CD4-positive, alpha-beta T cell treated with Interleukin-15 for 1 hour (primary cell): ENCODE measurements around the gene DISC1.
"Not testable (repeated sequence)": the region's sequence is repeated elsewhere in the genome, so short reads cannot be mapped to it uniquely, and the experiment has no call there.

ENCODE experiments used
- DNase-seq: peaks from one replicate; pipeline ENCODE4 v3.0.0-alpha.2; 2020

Gene DISC1

DNA sequence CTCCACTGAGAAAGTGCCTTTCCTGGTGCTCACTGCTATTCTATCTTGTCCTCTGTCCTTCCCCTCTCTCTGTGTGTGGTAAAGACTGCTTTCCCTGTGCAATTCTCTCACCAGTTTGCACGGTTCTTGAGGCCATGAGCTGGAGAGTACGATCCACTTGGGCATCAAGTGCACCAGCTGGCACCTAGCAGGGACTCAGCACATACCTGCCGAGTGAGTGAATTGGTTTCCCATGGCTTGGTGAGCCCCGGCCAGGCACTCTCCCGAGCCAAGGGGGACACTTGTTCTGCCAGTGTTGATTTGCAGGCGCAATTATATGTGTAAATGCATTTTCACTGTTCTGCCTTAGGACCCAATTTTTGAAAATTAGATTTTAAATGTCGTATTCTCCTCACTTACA is 313.5 kb downstream of the DISC1 start:
- no peak for DNase-seq

DNA sequence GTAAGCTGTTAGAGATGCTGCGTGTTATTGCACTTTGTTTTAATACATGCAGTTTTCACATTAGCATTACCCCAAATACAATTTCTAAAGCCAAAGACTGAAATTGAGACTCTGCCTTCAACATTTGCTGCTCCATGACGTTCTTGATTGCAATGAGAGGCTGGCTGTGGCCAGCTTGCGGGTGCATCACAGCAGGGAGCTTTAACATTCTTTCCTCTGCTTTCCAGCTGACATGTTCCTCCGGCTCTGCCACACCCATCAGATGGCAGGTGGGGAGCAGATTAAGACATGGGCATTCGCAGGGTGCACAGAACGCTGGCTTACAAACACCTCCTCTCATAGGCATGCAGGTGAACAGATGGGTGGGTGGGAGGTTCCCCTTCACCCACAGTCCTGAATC is 314.1 kb downstream of the DISC1 start:
- no peak for DNase-seq

DNA sequence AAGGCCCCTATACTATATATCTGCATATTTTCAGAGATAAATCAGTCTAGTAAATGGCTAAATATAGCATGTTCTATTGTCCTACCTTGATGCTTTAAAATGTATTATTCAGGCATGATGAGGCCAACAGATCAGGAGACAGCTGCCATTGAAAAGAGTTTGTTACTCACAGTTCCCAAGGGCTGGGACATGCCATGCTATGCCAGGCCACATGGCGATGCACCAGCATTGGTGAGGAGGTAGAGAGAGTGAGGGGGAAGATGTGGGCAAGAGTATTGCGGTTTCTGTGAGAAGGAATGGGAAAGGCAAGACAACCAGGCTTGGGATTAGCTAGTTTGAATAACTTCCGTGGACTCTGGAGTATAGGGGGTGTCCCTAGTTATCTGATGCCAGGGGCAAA is 316.5 kb downstream of the DISC1 start:
- no peak for DNase-seq

DNA sequence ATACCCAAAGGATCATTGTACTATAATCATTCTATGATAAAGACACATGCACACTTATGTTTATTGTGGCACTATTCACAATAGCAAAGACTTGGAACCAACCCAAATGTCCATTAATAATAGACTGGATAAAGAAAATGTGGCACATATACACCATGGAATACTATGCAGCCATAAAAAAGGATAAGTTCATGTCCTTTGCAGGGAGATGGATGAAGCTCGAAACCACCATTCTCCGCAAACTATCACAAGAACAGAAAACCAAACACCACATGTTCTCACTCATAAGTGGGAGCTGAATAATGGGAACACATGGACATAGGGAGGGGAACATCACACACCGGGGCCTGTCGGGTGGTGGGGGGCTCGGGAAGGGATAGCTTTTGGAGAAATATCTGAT is 321.5 kb downstream of the DISC1 start:
- not testable (repeated sequence) for DNase-seq

- DNase-seq: no peak
These were observed 322.9 kb downstream of the DISC1 start for GRCh38 chr1:231949277-231950091.

DNA sequence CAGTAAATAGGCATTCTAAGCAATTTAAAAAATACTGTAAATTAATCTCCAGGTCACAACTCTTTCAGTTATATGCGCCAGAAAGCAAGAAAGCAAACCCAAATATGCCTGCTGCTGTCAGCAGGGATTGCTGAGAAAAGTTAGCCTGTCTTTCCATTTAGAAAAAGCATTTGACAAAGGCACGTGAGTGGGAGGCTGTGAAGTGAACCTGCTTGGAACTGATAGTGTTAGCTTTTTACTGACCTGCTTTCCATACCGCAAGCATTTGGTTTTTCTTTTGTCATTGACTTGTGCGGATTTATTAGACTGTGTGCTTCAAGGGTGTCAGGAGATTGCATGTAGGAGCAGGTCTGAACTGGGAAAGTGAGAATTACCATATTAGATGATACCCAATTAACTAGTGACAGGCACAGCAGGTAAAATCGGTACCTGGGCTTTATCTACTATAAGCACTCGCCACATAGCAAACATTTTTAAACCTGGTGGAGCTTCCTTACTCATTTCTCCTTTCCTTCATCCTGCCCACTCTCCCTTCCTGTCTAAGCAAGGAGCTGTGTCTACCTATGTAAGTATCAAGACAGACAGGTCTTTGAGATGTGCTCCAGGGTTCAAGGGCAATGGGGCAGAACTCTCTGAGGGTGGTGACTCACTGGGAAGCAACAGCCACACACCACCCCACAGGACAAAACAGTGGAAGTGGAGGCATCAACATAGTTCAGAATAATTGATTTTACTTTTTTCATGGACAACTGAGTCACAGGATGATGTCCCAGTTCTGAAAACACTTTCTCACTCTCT is 323.9 kb downstream of the DISC1 start:
- DNase-seq: no peak

GRCh38 chr1:231951374-231951773 is 324.8 kb downstream of the DISC1 start:
- no peak for DNase-seq

GRCh38 chr1:231952154-231952553 is 325.6 kb downstream of the DISC1 start:
- DNase-seq: no peak

DNA sequence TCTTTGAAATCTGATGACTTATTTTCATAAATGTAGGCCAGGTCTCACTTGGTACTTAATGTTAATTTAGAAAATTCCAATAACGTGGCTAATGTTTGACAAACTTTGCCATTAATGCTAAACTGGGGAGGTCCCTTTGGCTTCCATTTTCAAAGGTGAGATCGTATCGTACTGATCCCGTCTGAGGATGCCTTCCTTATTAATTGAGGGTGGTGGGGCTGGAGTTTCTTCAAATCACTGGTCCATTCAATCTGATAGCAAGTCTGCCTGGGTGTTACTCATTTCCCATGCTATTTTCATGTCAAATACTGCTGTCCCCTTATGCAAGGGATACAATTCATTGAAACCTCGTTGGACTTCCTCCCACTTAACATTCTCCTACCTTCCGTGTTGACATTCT is 327.1 kb downstream of the DISC1 start:
- DNase-seq: no peak

DNA sequence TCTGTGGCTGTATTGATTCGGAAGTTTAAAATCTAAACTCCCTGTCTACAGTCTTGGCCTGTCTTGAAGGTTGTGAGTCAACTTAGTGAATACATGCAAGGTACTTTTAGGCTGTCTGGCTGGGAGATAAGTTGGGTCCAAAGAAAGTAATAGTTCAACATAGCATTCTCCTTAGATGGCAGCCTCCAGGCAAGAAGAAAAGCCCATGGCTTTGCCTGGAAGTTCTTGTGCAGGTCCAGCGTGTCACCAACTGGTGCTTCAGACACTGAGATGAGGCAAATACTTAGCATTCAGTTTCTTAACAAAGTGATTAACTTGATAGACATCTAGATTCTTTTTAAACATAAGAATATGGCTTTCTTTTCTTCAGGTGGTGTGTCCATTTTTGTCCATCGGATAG is 328.2 kb downstream of the DISC1 start:
- no peak for DNase-seq

DNA sequence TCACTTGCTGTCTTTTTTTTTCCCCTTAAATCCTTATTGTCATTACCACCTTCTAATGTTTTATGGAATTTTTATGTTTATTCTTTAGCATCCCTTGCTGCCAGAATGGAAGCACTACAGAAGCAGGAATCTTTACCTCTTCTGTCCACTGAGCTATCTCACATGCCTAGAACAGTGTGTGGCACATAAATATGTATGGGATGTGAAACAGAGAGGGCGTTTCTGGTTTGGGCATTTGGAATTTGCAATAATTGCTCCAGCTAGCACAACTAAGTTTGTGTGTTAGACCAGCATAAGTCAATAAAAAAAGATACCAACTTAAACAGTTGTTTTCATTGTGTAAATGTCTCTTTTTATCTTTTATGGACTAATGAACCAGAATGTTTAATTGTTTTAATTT is 330.8 kb downstream of the DISC1 start:
- no peak for DNase-seq

GRCh38 chr1:231958448-231958847 is 331.9 kb downstream of the DISC1 start:
- no peak for DNase-seq

DNA sequence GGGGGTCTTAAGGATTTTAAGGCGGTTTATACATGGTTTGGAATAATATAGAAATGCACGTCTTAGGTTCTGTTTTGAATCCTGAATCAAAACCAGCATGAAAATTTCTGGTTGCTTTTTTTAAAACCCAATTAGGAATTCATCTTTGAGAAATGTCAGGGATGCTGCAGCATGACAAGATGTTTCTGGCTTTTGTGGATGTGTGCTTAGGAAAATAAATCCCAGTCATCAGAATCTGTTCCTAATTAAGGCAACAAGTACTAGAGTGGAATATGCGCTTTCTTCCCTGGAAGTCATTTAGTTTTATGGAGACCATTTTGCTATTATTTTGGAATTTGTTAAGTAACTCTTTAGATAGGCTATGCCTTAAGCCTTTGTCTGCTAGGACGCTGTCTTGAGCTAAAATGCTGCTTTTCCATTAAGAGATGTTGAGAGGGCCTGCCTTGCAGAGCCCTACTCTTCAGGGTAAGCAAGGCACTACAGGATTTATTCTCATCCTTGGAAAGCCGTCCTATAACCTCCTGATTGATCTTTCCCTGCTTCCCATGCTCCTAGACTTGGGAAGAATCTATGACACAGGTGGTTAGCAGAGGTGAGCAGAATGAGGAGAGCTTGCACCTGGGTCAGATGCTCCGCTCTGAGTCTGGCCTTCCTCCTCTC is 332.8 kb downstream of the DISC1 start:
- DNase-seq: no peak

DNA sequence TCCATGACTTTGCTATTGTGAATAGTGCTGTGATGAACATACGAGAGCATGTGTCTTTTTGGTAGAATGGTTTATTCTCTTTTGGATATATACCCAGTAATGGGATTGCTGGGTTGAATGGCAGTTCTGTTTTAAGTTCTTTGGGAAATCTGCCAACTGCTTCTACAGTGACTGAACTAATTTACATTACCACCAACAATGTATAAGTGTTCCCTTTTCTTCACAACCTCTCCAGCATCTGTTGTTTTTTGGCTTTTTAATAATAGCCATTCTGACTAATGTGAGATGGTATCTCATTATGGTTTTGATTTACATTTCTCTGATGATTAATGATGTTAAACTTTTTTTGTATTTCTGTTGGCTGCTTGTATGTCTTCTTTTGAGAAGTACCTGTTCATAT is 335.2 kb downstream of the DISC1 start:
- DNase-seq: not testable (repeated sequence)

DNA sequence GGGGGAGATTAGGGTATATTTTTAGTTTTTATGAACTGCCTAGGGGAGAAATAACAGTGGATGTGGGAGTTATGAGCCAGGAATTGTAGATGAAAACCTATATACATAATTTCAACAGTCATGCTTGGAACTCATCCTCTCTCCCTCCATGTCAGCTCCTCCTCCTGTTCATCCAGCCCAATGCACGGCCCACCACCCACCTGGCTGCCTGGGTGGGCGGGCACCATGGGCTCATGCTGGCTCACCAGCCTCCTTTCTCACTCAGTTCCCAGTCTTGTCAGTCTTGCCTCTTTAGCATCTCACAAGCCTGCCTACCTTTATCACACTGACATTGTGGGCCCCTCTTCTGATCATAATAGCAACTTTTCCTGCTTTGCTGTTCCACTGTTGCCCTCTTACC is 336.0 kb downstream of the DISC1 start:
- no peak for DNase-seq

DNA sequence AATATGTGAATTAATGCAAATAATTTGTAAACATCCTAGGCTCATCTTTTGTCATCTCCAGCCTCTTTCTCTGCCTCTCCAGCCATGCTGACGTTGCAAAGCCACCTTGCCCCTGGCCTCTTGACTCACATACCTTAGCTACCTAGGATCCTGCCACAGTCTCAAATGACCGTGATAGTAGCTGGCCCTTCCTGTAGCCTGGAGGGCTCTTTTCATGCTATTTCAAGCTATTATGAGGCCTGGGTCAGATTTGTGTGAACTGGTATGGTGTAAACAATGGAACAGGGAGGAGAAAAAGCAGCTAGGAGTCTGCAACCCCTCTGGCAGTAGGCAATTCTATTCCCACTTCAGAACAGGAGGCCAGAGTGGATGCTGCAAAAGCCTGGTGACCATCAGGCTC is 337.7 kb downstream of the DISC1 start:
- no peak for DNase-seq

DNA sequence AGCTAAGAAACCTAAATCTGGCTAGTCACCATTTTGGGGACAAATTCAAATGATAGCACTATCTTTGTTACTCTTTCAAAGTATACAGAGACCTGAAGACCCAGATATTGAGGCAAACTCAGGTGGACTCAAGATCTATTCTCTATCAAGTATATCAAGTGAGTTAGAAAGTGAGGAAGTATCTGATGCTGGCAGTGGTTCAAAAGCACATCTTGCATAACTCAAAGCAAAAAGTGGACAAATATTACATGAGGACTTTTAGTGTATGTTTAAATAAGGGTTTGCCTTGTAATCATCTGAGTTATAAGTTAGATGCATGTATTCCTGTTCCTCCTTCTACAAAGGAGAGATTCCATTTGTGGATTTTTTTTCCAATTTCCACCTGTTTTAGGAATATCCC is 338.4 kb downstream of the DISC1 start:
- DNase-seq: no peak

- no peak for DNase-seq
These were observed 339.0 kb downstream of the DISC1 start for GRCh38 chr1:231965615-231966014.

DNA sequence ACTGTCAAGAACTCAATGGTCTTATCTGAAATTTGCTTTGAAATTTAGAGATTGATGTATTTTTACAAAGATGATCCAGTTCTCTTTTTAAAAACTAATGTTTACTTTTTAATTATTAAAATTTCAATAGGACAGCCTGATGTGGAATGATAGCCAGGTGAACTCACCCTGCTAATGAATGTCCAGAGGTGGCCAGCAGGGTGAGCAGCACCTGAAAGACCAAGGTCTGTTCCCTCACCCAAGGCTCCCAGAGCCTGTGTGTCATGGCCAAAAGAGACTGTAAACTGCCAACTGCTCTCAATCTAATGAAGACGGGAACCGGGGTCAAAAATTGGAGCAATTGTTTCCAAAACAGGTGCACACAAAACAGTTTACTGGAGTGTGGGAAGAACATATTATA is 340.4 kb downstream of the DISC1 start:
- no peak for DNase-seq

DNA sequence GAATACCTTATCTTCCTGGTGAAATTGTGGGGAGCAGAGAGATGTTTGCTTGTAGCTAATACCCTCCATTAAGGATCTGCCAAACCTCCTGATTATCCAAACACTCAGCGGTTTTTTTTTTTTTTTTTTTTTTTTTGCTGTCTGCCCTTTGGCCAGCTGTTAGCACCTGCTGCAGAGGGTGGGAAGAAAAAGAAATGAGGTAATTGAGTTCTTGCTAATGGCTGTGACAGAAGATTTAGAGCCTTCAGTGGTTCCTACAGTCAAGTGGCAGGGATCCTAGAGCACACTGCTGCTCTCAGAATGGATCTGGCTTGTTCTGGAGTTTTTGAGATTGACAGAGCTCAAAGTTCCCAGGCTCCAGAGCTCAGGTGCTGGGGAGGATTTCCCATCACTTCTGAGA is 342.5 kb downstream of the DISC1 start:
- no peak for DNase-seq

DNA sequence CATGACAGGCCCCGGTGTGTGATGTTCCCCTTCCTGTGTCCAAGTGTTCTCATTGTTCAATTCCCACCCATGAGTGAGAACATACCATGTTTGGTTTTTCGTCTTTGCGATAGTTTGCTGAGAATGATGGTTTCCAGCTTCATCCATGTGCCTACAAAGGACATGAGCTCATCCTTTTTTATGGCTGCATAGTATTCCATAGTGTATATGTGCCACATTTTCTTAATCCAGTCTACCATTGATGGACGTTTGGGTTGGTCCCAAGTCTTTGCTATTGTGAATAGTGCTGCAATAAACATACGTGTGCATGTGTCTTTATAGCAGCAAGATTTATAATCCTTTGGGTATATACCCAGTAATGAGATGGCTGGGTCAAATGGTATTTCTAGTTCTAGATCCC is 343.2 kb downstream of the DISC1 start:
- DNase-seq: not testable (repeated sequence)

- peak; percentile 25 for DNase-seq
These were observed 344.1 kb downstream of the DISC1 start for GRCh38 chr1:231970684-231971083.

- DNase-seq: peak; percentile 25
These were observed 345.0 kb downstream of the DISC1 start for GRCh38 chr1:231971397-231972110.
